Parathyroid adenoma (tissue), 2 donors: Measurements from ENCODE around the gene CTBP2.

Source experiments
- H2AFZ ChIP-seq: fragments of 300-600 bp; sonication (generic); one replicate; pipeline ENCODE4 v1.7.0; 2017; ENCODE audit warnings: antibody characterized with exemption, mild to moderate bottlenecking
- H3K27ac ChIP-seq: fragments of 300-600 bp; sonication (generic); one replicate; pipeline ENCODE4 v1.7.0; 2017
- H3K27me3 ChIP-seq: fragments of 300-600 bp; sonication (generic); one replicate; pipeline ENCODE4 v1.7.0; 2017; ENCODE audit warnings: low read length; ENCODE audit not compliant: control insufficient read depth, insufficient read depth
- H3K36me3 ChIP-seq: fragments of 300-600 bp; sonication (generic); one replicate; pipeline ENCODE4 v1.7.0; 2017; ENCODE audit warnings: low read length; ENCODE audit not compliant: control insufficient read depth, insufficient read depth
- H3K4me1 ChIP-seq: fragments of 300-600 bp; sonication (generic); one replicate; pipeline ENCODE4 v1.7.0; 2017; ENCODE audit warnings: control low read depth
- H3K4me2 ChIP-seq: fragments of 300-600 bp; sonication (generic); one replicate; pipeline ENCODE4 v1.7.0; 2017; ENCODE audit warnings: low read length
- H3K4me3 ChIP-seq: fragments of 300-600 bp; sonication (generic); one replicate; pipeline ENCODE4 v1.7.0; 2017; ENCODE audit warnings: low read depth, low read length
- H3K79me2 ChIP-seq: fragments of 300-600 bp; sonication (generic); one replicate; pipeline ENCODE4 v1.7.0; 2017; ENCODE audit warnings: control low read depth
- H3K9ac ChIP-seq: fragments of 300-600 bp; sonication (generic); one replicate; pipeline ENCODE4 v1.7.0; 2017; ENCODE audit warnings: mild to moderate bottlenecking
- H3K9me3 ChIP-seq: fragments of 300-600 bp; sonication (generic); one replicate; pipeline ENCODE4 v1.7.0; 2017; ENCODE audit warnings: low read length; ENCODE audit not compliant: control insufficient read depth
- TF ChIP-seq, protein P1 (sequence below): fragments of 300-600 bp; sonication (generic); IDR thresholded peaks from one replicate; pipeline ENCODE4 v1.7.0; 2017; ENCODE audit warnings: antibody characterized with exemption, mild to moderate bottlenecking
- donor health status: primary hyperparathyroidism.

CTBP2 gene

DNA sequence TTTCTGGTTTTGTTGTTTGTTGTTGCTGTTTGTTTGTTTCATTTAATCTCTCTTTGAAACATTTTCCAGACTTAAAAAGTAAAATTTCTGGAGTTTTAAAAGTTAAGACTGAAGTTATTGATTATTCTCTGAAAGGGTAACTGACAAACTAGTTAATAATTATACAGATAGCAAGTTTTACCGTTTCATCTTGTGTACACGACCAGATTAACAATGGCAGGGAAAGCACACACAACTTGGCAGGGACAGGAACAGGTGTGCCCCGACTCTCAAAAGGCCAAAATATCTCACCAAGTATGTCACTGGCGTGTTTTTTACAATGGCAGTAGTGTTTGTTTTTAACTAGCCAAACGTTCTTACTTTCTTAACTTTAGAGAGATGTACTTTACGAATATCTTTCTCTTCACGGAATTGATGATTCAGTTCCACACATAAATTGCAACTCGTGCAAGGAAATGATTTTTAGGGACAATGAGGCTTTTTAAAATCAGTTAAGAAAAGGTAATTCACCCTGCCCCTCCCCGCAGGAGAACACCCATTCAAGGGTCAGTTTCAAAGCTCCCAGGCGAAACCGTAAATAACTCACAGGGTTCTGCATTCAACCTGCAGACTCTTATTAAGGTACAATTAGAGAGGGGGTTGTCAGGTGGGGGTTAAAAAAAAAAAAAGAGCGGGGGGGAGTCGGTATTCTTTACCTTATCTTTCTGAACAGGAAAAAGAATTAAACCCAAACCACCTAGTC, 3.5 kb downstream of the CTBP2 start:
- no peaks in the 10 kb centered on the region for H3K9me3 ChIP-seq
- TF ChIP-seq, protein P1, sequence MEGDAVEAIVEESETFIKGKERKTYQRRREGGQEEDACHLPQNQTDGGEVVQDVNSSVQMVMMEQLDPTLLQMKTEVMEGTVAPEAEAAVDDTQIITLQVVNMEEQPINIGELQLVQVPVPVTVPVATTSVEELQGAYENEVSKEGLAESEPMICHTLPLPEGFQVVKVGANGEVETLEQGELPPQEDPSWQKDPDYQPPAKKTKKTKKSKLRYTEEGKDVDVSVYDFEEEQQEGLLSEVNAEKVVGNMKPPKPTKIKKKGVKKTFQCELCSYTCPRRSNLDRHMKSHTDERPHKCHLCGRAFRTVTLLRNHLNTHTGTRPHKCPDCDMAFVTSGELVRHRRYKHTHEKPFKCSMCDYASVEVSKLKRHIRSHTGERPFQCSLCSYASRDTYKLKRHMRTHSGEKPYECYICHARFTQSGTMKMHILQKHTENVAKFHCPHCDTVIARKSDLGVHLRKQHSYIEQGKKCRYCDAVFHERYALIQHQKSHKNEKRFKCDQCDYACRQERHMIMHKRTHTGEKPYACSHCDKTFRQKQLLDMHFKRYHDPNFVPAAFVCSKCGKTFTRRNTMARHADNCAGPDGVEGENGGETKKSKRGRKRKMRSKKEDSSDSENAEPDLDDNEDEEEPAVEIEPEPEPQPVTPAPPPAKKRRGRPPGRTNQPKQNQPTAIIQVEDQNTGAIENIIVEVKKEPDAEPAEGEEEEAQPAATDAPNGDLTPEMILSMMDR: no peak
- H3K9ac ChIP-seq: no peak overlapping the region
- H3K27me3 ChIP-seq: no peaks in the 10 kb centered on the region
- no peak overlapping the region for H2AFZ ChIP-seq
- H3K79me2 ChIP-seq: peaks cover 10% of the 10 kb centered on the region
- peaks cover 2% of the 10 kb centered on the region for H3K4me1 ChIP-seq
- H3K4me3 ChIP-seq: no peak overlapping the region
- H3K36me3 ChIP-seq: no peaks in the 10 kb centered on the region
- no peak overlapping the region for H3K27ac ChIP-seq
- no peak overlapping the region for H3K4me2 ChIP-seq

DNA sequence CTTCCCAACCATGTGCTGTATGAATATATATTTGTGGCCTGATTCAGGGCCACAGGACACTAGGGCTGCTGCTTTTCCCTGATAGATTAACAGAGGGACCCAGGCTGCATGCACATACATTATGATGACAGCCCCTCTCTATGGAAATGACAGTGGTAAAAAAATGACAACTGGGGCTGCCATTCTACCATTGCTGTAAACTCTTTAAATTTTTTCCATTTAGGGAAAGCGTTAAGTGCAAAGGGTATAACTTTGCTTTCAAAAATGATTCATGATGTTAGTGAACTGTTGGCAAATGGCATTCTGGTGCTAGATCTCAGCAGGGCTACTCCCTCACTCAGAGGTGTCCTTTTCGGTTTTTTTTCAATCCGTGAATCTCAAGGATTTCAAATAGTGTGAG, 4.2 kb downstream of the CTBP2 start:
- Histone ChIP-seq H3K79me2 (peaks cover 15% of the 10 kb centered on the region), H3K9ac (no peak overlapping the region), H3K4me1 (no peaks in the 10 kb centered on the region), H3K4me3 (no peak overlapping the region), H3K36me3 (no peaks in the 10 kb centered on the region), H3K9me3 (no peaks in the 10 kb centered on the region), H2AFZ (no peak overlapping the region), H3K4me2 (no peak overlapping the region), H3K27me3 (no peaks in the 10 kb centered on the region), H3K27ac (no peak overlapping the region)
- TF ChIP-seq, protein P1: no peak

DNA sequence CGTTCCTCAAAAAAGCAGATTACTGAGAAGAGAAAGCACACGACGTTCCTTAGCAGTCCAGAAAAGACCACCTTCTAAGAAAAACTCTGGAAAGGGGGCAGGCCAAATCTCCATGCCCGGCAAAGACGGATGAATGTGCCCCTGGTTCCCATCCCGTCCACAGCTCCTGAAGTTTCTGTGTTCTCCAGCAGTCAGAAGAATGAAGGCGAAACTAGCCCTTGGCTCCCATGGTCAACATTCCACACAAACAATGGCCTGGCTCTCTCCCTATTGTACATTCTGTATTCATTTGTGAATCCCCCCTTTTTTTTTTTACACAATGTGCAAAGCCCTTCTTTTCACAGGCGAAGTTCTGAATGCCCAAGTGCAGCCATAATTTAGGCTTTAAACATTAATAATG, 5.3 kb downstream of the CTBP2 start:
- Histone ChIP-seq H3K27ac (no peak overlapping the region), H3K9me3 (no peaks in the 10 kb centered on the region), H3K79me2 (peaks cover 21% of the 10 kb centered on the region), H3K4me1 (no peaks in the 10 kb centered on the region), H2AFZ (no peak overlapping the region), H3K27me3 (no peaks in the 10 kb centered on the region), H3K4me3 (no peak overlapping the region), H3K9ac (no peak overlapping the region), H3K36me3 (no peaks in the 10 kb centered on the region), H3K4me2 (no peak overlapping the region)
- TF ChIP-seq, protein P1: no peak

DNA sequence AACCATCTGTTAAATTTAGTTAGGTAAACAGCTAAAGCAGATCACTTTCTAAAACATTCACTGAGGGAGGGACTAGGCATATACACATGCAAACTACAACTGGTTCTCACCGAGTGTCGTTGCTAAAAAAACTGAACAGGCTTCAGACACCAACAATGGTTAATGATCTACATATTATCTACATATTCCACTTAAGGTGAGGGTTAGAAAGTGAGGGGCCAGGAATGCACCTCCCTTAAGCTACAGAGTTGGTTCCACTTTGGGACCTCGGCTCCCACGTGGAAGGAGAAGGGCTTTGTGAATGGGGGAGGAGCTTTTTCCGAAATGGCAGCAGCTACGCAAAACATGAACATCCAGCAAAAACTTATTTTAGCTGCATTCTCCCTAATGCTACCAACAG, 5.8 kb downstream of the CTBP2 start:
- Histone ChIP-seq H3K9ac (no peak overlapping the region), H3K27ac (no peak overlapping the region), H3K4me2 (no peak overlapping the region), H3K27me3 (no peaks in the 10 kb centered on the region), H3K4me3 (no peak overlapping the region), H3K79me2 (peaks cover 21% of the 10 kb centered on the region), H3K9me3 (no peaks in the 10 kb centered on the region), H3K36me3 (no peaks in the 10 kb centered on the region), H3K4me1 (no peaks in the 10 kb centered on the region), H2AFZ (no peak overlapping the region)
- TF ChIP-seq, protein P1: no peak
